Measurements from ENCODE around the gene TBC1D23.
"Not testable (repeated sequence)": the region's sequence is repeated elsewhere in the genome, so short reads cannot be mapped to it uniquely, and the experiment has no call there.

DNA sequence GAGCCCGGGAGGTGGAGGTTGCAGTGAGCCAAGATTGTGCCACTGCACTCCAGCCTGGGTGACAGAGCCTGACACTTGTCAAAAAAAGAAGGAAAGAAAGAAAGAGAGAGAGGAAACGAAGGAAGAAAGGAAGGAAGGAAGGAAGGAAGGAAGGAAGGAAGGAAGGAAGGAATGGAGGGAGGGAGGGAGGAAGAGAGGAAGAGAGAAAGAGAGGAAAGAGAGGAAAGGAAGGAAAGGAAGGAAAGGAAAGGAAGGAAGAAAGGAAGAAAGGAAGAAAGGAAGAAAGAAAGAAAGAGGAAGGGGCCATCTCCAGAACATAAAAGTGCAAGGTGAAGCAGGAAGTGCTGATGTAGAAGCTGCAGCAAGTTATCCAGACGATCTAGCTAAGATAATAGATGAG lies 31.6 kb upstream of the TBC1D23 start:
- TF ChIP-seq, protein P1, sequence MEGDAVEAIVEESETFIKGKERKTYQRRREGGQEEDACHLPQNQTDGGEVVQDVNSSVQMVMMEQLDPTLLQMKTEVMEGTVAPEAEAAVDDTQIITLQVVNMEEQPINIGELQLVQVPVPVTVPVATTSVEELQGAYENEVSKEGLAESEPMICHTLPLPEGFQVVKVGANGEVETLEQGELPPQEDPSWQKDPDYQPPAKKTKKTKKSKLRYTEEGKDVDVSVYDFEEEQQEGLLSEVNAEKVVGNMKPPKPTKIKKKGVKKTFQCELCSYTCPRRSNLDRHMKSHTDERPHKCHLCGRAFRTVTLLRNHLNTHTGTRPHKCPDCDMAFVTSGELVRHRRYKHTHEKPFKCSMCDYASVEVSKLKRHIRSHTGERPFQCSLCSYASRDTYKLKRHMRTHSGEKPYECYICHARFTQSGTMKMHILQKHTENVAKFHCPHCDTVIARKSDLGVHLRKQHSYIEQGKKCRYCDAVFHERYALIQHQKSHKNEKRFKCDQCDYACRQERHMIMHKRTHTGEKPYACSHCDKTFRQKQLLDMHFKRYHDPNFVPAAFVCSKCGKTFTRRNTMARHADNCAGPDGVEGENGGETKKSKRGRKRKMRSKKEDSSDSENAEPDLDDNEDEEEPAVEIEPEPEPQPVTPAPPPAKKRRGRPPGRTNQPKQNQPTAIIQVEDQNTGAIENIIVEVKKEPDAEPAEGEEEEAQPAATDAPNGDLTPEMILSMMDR (IDR thresholded peaks at IDR 0.05) = not testable (repeated sequence)
- TF ChIP-seq POLR2A (IDR thresholded peaks at IDR 0.05) = not testable (repeated sequence)
